ENCODE data around the gene FUCA1. TPM values are rescaled to one million over a fixed set of nuclear protein-coding genes. Genes with fewer than 3 reads are reported as not detected.
A peak's percentile ranks its signal among the peaks of the same experiment; 100 is the strongest.
"Not testable (repeated sequence)": the region's sequence is repeated elsewhere in the genome, so short reads cannot be mapped to it uniquely, and the experiment has no call there.

Gene FUCA1
- total RNA-seq, 2 donors from 2014 or later = 17.0 to 19.9 TPM

DNA sequence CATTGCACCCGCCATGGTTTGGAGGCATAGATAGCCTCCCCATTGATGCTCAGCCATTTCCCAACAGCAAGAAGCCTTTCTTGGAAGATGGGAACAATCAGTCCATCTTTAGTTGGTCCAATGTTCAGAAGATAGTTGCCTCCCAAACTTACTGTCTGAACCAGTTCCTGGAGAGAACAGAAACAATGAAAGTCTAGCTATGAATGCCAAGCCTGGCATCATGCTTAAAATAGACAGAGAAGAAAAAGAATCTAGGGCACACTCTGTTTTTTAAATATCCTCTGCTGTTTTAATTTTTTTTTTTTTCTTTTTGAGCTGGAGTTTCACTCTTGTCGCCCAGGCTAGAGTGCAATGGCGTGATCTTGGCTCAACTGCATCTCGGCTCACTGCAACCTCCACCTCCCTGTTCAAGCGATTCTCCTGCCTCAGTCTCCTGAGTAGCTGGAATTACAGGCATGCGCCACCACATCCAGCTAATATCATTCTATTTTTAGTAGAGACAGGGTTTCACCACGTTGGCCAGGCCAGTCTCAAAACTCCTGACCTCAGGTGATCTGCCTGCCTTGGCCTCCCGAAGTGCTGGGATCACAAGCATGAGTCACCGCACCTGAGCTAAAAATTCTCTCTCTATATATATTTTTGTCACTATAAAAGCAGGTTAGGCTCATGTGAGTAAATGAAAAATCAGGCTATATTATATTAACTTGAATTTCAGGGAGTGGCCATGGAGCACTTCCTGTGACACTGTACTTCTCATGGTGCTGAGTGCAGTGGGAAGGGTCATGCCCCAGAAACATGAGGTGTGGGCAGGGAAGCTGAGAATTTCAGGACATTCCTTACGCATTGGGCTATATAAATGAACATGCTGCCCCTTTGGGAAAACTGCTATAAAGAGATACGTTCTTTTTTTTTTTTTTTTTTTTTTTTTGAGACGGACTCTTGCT, 19.1 kb downstream of the FUCA1 start:
- intact Hi-C loops (cut with DNase I) = no loop called here
- no peak for ATAC-seq
- no peak for DNase-seq

- ATAC-seq; DNase-seq; intact Hi-C loops (cut with DNase I): not testable (repeated sequence)
These were observed 20.5 kb downstream of the FUCA1 start for GRCh38 chr1:23847482-23848095.

DNA sequence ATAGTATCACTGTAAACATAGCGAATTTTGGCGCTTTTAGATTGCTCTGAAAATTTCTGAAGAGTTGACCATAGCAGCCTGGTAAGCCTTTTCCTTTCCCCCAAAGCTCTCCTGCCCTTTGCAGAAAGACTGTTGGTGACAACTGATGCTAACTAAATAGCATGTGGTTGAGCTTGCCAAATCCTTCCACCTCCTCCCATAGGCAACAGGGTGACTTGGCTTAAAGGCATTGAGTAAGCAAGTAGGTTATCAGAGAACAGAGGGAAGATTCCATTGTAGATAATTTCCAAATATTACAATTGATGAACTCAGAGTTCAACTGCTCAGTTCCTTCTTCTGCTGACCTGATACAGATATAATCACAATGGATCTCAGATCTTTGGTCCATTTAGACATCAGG, 22.9 kb downstream of the FUCA1 start:
- intact Hi-C loops (cut with DNase I) = no loop called here
- DNase-seq (no peak), ATAC-seq (no peak)

DNA sequence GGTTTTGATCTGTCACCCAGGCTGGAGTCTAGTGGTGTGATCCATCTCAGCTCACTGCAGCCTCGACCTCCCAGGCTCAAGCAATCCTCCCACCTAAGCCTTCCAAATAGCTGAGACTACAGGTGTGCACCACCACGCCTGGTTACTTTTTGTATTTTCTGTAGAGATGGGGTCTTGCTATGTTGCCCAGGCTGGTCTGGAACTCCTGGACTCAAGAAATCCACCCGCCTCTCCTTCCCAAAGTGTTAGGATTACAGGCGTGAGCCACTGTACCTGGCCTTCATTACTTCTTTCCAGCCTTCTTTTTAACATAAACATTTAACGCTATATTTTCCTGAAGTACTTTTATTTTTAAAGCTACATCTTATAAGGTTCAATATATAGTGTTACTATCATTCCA, 24.4 kb downstream of the FUCA1 start:
- no peak for ATAC-seq
- DNase-seq = no peak
- intact Hi-C loops (cut with DNase I) = no loop called here

DNA sequence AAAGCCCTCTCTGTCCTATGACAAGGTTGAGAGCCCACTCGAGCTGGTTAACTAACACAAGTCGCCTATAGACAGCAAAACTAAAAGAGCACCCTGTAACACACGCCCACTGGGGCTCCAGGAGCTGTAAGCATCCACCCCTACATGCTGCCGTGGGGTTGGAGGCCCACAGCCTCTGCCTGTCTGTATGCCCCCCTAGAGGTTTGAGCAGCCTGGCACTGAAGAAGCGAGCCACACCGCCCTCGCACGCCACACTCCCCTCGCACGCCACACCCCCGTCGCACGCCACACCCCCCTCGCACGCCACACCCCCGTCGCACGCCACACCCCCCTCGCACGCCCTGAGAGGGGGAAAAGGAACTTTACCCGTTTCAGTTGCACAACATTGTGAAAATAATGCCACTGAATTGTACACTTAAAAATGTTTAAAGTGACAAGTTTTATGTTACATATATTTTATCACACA, 29.7 kb downstream of the FUCA1 start:
- intact Hi-C loops (cut with DNase I) = no loop called here
- peak; percentile 98 to 100 for ATAC-seq
- peak; percentile 67 for DNase-seq

GRCh38 chr1:23837908-23838307, 30.2 kb downstream of the FUCA1 start:
- no peak for DNase-seq
- intact Hi-C loops (cut with DNase I) = no loop called here
- peak in 1 of 2 donors; percentile 17 for ATAC-seq

- intact Hi-C loops (cut with DNase I) = no loop called here
- ATAC-seq (no peak), DNase-seq (no peak)
These were observed 32.1 kb downstream of the FUCA1 start for GRCh38 chr1:23836037-23836436.

DNA sequence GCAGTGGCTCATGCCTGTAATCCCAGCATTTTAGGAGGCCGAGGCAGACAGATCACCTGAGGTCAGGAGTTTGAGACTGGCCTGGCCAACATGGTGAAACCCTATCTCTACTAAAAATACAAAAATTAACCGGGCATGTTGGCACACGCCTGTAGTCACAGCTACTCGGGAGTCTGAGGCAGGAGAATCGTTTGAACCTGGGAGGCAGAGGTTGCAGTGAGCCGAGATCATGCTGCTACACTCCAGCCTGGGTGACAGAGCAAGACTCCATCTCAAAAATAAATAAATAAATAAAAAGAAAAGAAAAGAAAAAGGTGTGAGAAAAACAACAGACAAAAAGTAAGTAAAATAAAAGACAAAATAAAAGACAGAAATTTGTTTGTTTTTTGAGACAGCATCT, 33.9 kb downstream of the FUCA1 start:
- ATAC-seq; DNase-seq; intact Hi-C loops (cut with DNase I): not testable (repeated sequence)

DNA sequence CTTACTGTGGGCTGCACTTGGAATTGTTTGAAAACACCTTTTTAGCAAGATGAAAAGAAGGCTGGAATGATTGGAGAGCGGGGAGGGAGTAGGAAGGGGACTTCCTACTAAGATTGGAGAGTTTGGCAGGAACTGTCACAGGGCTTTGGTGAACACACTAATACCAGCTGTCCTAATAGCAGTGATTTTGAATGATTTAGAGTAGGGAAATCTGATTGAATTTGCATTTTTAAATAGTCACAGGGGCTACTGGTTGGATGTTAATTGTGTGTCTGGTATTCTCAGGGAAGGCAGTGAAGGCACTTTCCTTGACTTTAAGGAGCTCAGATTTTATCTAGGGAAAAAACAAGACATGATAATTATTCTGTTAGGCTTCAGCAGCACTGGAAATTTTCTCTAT, 40.4 kb downstream of the FUCA1 start:
- ATAC-seq (no peak), DNase-seq (no peak)
- intact Hi-C loops (cut with DNase I) = no loop called here

DNA sequence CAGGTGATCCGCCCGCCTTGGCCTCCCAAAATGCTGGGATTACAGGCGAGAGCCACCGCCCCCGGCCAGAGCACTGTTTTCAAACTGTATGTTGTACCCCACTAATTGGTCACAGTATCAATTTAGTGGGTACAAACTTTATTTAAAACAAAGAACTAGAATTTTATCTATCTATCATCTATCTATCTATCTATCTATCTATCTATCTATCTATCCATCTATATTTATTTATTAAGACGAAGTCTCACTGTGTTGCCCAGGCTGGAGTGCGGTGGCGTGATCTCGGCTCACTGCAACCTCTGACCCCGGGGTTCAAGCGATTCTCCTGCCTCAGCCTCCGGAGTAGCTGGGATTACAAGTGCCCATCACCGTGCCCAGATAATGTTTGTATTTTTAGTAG, 41.5 kb downstream of the FUCA1 start:
- DNase-seq; ATAC-seq; intact Hi-C loops (cut with DNase I): not testable (repeated sequence)

DNA sequence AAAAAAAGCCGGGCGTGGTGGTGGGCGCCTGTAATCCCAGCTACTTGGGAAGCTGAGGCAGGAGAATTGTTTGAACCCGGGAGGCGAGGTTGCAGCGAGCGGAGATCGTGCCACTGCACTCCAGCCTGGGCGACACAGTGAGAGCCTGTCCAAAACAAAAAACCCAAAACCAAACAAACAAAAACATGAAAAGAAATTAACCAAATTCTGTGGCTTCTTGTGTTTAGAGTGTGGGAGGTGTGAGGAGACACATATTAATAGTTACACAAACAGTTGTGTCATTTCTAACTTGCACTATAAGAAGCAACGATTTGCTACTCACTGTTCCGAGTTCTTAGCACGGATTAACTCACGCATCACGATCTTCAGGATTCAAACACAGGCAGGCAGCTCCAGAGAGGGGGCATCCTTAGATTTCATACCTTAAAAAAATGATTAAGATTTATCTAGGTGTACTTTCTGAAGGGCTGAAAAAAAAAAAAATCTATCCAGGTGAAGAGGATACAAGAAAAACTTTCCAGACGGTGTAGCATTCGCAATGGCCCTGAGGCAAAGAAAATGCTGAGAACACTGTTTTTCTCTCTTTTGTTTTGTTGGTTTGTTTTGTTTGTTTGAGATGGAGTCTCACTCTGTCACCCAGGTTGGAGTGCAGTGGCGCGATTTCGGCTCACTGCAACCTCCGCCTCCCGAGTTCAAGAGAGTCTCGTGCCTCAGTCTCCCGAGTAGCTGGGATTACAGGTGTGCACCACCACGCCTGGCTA, 42.1 kb downstream of the FUCA1 start:
- ATAC-seq (no peak), DNase-seq (no peak)
- intact Hi-C loops (cut with DNase I) = no loop called here

DNA sequence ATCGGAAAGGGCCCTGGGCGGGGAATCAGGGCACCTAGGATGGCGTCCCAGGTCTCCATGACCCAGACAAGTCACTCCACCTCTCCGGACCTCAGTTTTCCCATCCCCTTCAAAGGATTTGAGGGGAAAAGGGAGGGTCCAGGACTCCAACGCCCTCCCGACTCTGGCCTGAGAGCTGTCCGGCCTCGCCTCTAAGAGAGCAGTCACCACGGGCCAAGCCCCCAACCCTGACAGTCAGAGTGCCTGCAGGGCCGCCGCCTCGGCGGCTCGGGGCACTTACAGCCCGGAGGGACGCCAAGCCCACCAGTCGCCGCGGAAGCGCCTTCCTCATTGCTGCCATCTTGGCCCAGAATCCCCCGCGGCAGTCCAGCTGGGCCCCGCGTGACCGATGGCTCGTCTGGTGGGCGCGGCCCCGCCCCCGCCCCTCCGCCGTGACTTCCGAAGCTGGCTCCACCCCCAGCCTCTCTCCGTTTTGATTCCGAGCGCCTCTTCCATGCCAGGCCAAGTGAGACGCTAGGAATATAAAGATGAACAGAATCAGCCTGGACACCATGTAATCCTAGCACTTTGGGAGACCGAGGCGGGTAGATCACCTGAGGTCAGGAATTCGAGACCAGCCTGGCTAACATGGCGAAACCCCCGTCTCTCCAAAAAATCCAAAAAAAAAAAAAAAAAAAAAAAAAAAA, 42.9 kb downstream of the FUCA1 start, which contains the start of gene HMGCL:
HMGCL (minus strand) TSS at position 354 of the 686 bp plus-strand sequence; CDS start at position 340, 14 bp downstream.
- DNase-seq (peak; percentile 93), ATAC-seq (peak; percentile 100)
- intact Hi-C loops (cut with DNase I) = no loop called here

GRCh38 chr1:23824711-23825075, 43.4 kb downstream of the FUCA1 start:
- DNase-seq (no peak), ATAC-seq (peak in 1 of 2 donors; percentile 7)
- intact Hi-C loops (cut with DNase I) = no loop called here

DNA sequence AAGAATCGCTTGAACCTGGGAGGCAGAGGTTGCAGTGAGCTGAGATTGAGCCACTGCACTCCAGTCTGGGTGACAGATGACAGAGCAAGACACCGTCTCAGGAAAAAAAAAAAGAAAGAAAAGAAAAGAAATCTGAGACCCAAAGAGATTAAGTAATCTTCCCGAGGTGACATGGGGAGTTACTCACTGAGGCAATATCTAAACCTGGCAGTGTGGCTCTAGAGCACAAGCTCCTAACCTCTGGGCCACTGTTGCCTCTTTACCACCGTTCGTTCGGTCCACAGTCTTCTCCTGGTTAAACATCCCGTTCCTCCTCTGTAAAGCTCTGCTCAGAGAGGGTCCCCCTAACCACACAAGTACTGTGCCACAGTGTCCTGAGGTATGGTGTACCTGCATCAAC, 44.3 kb downstream of the FUCA1 start:
- ATAC-seq (no peak), DNase-seq (no peak)
- intact Hi-C loops (cut with DNase I) = no loop called here

DNA sequence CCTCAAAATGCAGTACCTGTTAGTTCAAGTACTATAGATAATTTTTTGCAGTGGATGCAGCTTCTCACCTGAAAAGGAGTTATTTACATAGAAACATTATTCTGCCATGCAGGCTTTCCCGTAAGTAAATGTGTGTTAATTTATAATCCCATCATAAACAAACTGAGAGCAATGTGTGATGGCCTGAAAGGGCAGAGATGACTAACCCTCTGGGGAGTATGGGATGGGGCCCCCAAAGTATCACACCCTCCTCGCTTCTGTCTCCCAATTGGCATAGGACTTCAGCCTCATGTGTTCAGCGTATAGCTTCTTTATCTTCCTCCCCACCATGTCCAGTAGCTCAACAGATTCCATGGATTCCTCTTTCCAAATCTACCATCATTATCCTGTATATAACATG, 50.5 kb downstream of the FUCA1 start:
- intact Hi-C loops (cut with DNase I) = no loop called here
- DNase-seq (no peak), ATAC-seq (no peak)

DNA sequence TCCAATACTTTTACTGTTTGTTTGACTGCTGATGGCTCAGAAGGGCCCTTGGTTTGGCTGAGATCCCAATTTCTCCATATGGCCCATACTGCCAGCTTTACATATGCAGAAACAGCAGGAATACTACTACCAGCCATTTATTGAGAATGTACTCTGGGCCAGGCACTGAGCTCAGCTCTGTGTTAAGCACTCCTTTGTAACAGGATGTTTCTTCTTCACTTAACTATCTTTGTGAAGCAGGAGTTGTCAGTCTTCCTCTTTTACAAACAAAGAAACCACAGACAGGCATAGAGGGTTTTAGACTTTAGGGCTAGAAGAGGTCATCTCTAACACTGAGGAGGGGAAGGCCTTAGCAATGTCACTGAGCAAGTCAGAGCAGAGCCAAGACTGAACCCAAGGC, 51.2 kb downstream of the FUCA1 start:
- intact Hi-C loops (cut with DNase I) = no loop called here
- DNase-seq (no peak), ATAC-seq (no peak)

- intact Hi-C loops (cut with DNase I) = no loop called here
- DNase-seq (no peak), ATAC-seq (no peak)
These were observed 51.7 kb downstream of the FUCA1 start for GRCh38 chr1:23816361-23816760.

DNA sequence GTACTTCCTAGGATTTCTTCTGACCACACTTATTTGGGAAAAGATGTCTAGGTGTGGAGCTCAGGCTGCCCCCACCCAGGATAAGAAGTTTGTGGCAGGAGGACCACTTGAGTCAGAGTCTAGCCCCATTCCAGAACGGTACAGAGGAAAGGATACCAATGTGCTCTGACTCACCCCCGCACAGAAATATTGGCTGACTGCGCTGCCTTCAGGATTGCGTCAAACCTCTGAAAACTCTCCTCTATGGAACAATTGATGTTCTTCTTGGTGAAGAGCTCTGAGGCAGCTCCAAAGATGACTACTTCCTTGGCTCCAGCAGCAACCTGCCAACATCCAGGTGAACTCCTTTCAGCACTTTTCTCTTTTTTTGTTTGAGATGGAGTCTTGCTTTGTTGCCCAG, 54.1 kb downstream of the FUCA1 start:
- DNase-seq (no peak), ATAC-seq (no peak)
- intact Hi-C loops (cut with DNase I) = no loop called here
